HG02943 (cell line): ENCODE measurements around the gene POTEM.
"Not testable (repeated sequence)": the region's sequence is repeated elsewhere in the genome, so short reads cannot be mapped to it uniquely, and the experiment has no call there.

Source experiments
- ATAC-seq: cut with Tn5 transposase; IDR thresholded peaks from one replicate; pipeline ENCODE4 v1.9.1; 2021; ENCODE audit warnings: mild to moderate bottlenecking, low read depth, moderate library complexity; ENCODE audit not compliant: unreplicated experiment

Gene POTEM

DNA sequence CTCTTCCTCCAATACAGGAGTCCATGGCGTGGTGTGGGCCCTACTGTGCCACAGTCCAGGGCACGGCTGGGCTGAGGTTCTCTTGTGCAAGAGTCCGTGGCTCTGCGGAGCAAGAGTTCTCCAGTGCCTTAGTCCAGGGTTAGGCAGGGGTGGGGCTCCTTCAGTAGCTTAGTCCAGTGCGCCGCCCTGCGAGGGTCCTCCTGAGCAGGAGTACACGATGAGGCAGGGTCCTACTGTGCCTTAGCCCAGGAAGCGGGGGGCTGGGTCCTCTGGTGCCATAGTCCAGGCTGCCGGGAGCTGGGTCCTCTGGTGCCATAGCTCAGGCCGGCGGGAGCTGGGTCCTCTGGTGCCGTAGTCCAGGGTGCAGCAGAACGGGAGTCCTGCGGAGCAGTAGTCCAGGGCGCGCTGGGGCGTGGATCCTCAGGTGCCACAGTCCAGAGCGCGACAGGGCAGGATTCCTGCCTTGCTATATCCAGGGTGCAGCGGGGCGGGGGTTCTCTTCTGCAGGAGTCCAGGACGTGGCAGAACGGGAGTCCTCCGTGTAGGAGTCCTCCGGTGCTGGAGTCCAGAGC lies 69.7 kb downstream of the POTEM start:
- ATAC-seq, result not testable (repeated sequence)

DNA sequence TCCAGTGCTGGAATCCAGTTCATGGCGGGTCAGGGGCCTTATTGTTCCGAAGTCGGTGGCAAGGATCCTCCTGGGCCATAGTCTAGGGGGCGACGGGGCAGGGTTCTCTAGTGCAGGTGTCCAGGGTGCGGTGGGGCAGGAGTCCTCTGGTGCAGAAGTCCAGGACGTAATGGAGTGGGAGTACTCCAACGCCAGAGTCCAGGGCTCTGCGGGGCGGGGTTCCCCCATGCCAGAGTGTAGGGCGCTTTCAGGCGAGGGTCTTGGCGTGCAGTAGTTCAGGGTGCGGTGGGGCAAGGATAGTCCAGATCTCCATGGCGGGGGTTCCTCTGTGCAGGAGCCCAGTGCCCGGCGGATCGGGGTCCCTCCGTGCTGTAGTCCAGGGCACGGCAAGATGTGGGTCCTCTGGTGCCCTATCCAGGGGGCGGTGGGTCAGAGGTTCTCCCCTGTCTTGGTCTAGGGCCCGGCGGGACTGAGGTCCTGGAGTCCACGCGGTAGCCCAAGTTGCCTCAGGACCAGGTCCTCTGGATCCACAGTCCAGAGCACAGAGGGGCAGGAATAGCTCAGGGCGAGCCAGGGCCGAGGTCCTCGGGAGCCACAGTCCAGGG lies 70.9 kb downstream of the POTEM start:
- not testable (repeated sequence) for ATAC-seq

DNA sequence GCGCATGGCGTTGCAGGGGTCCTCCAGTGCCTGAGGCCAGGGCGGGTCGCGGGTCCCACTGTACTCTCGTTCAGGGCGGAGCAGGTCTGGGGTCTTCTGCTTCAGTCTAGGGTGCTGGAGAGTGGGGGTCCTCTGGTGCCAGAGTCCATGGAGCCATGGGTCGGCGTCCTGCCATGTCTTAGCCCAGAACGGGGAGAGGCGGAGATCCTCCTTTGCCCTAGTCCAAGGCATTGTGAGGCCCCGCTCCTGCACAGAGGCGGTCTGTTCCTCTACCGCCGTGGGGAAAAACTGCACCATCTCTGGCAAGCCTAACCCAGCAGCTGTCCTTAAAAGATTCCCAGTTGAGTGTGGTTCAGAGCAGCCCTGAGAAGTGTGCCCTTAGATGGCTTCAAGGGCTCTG lies 71.6 kb downstream of the POTEM start:
- not testable (repeated sequence) for ATAC-seq

DNA sequence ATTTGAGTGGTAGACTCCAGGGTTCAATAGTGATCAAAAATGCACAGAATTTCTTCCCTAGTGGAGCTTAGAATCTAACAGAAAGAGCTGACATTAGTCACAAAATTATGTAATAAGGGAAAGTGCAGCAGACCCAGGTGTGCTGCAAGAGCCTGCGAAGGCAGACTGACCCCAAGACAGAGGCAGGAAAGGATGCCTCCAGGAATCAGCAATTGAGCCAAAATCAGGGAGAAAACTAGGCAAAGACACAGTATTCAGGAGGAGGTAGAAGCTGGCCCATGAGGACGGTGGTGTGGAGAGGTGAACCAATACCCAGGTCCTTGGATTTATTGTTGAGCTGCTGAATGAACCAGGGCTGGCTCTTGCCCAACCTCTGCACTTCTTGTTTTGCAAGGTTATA lies 76.2 kb downstream of the POTEM start:
- ATAC-seq, result not testable (repeated sequence)
